ENCODE results near the gene ART3. TPM values are rescaled to one million over a fixed set of nuclear protein-coding genes. Genes with fewer than 3 reads are reported as not detected.

ART3 gene
- total RNA-seq, 1 experiment from 2014 or later: not detected

- no peaks in the 10 kb centered on the region for H3K9me3 Mint-ChIP-seq (ENCODE audit: unreplicated experiment)
- DNase-seq: peak; percentile 67 to 71
- no peaks in the 10 kb centered on the region for H3K27me3 Mint-ChIP-seq (ENCODE audit: insufficient read depth, unreplicated experiment)
- H3K36me3 ChIP-seq (ENCODE audit: control insufficient read depth, insufficient read depth, low read length): no peaks in the 10 kb centered on the region
- H3K4me3 Mint-ChIP-seq (ENCODE audit: unreplicated experiment): peak overlapping the region; percentile 69
- no TSS peak for BruUV-seq (replicated peaks)
- peaks cover 5% of the 10 kb centered on the region for H3K4me1 Mint-ChIP-seq (ENCODE audit: low read depth, unreplicated experiment)
- no peak overlapping the region for H3K27ac Mint-ChIP-seq (ENCODE audit: unreplicated experiment)
- no peaks in the 10 kb centered on the region for H3K4me1 ChIP-seq
- H3K4me3 ChIP-seq (ENCODE audit: low read depth, low read length): peak overlapping the region; percentile 8; the same call in 1 of the 2 replicates
- intact Hi-C loops (cut with micrococcal nuclease; ENCODE audit: unreplicated experiment): loop anchor here (1.0 to 5.0 kb wide), 2 partner anchors 92 to 190 kb away; no protein-coding TSS in a partner anchor
- no peaks in the 10 kb centered on the region for H3K27me3 ChIP-seq (replicated peaks; ENCODE audit: control insufficient read depth, insufficient read depth, low read length)
- no peaks in the 10 kb centered on the region for H3K9me3 ChIP-seq
- TF ChIP-seq CTCF (IDR thresholded peaks at IDR 0.05; ENCODE audit: insufficient read depth in 1 of 2, low read depth in 1 of 2, low read length in 1 of 2, severe bottlenecking in 1 of 2, unreplicated experiment in 1 of 2): peak; percentile 40 to 76
- H3K36me3 Mint-ChIP-seq (ENCODE audit: insufficient read depth, unreplicated experiment): no peaks in the 10 kb centered on the region
- ChIA-PET POLR2A (interaction anchor here (0.5 kb wide), 1 partner anchor 147 kb away, joined by 3 read pairs; no protein-coding TSS in a partner anchor), CTCF (interaction anchor here (0.6 to 2.4 kb wide), 13 partner anchors 10 to 239 kb away, joined by 3 to 23 read pairs (median 4); partner anchors contain the start of gene SDAD1)
These were observed 12.7 kb downstream of the ART3 start for GRCh38 chr4:76087007-76087769.

- POLR2A ChIA-PET: no interaction called here
- BruUV-seq (replicated peaks): no TSS peak
- intact Hi-C loops (cut with micrococcal nuclease; ENCODE audit: unreplicated experiment): loop anchor here (5.0 kb wide), 1 partner anchor 191 kb away; no protein-coding TSS in a partner anchor
These were observed 14.2 kb downstream of the ART3 start for GRCh38 chr4:76088719-76089118.

GRCh38 chr4:76090241-76090691, 15.8 kb downstream of the ART3 start:
- intact Hi-C loops (cut with micrococcal nuclease; ENCODE audit: unreplicated experiment): no loop called here
- TF ChIP-seq CTCF (IDR thresholded peaks at IDR 0.05; ENCODE audit: insufficient read depth in 1 of 2, low read depth in 1 of 2, low read length in 1 of 2, severe bottlenecking in 1 of 2, unreplicated experiment in 1 of 2): no peak
- no peaks in the 10 kb centered on the region for H3K36me3 Mint-ChIP-seq (ENCODE audit: insufficient read depth, unreplicated experiment)
- POLR2A ChIA-PET: no interaction called here
- H3K27me3 Mint-ChIP-seq (ENCODE audit: insufficient read depth, unreplicated experiment): peaks cover 2% of the 10 kb centered on the region
- Histone ChIP-seq H3K36me3 (ENCODE audit: control insufficient read depth, insufficient read depth, low read length) (no peaks in the 10 kb centered on the region), H3K4me1 (no peaks in the 10 kb centered on the region), H3K27me3 (replicated peaks; ENCODE audit: control insufficient read depth, insufficient read depth, low read length) (no peaks in the 10 kb centered on the region), H3K9me3 (no peaks in the 10 kb centered on the region), H3K4me3 (ENCODE audit: low read depth, low read length) (no peak overlapping the region)
- H3K4me1 Mint-ChIP-seq (ENCODE audit: low read depth, unreplicated experiment): peaks cover 5% of the 10 kb centered on the region
- CTCF ChIA-PET: no interaction called here
- H3K27ac Mint-ChIP-seq (ENCODE audit: unreplicated experiment): no peak overlapping the region
- H3K4me3 Mint-ChIP-seq (ENCODE audit: unreplicated experiment): no peak overlapping the region
- no TSS peak for BruUV-seq (replicated peaks)
- no peak for DNase-seq
- H3K9me3 Mint-ChIP-seq (ENCODE audit: unreplicated experiment): no peaks in the 10 kb centered on the region

More at GRCh38 chr4:76088719-76089118, 14.2 kb downstream of the ART3 start:
- no peak overlapping the region for H3K4me3 Mint-ChIP-seq (ENCODE audit: unreplicated experiment)
- Histone ChIP-seq H3K27me3 (replicated peaks; ENCODE audit: control insufficient read depth, insufficient read depth, low read length) (no peaks in the 10 kb centered on the region), H3K4me1 (no peaks in the 10 kb centered on the region), H3K36me3 (ENCODE audit: control insufficient read depth, insufficient read depth, low read length) (no peaks in the 10 kb centered on the region), H3K9me3 (no peaks in the 10 kb centered on the region), H3K4me3 (ENCODE audit: low read depth, low read length) (no peak overlapping the region)
- peaks cover 2% of the 10 kb centered on the region for H3K27me3 Mint-ChIP-seq (ENCODE audit: insufficient read depth, unreplicated experiment)
- H3K9me3 Mint-ChIP-seq (ENCODE audit: unreplicated experiment): no peaks in the 10 kb centered on the region
- H3K27ac Mint-ChIP-seq (ENCODE audit: unreplicated experiment): no peak overlapping the region
- no peaks in the 10 kb centered on the region for H3K36me3 Mint-ChIP-seq (ENCODE audit: insufficient read depth, unreplicated experiment)
- TF ChIP-seq CTCF (IDR thresholded peaks at IDR 0.05; ENCODE audit: insufficient read depth in 1 of 2, low read depth in 1 of 2, low read length in 1 of 2, severe bottlenecking in 1 of 2, unreplicated experiment in 1 of 2): no peak
- DNase-seq: no peak
- CTCF ChIA-PET: no interaction called here
- peaks cover 5% of the 10 kb centered on the region for H3K4me1 Mint-ChIP-seq (ENCODE audit: low read depth, unreplicated experiment)

All from Caco-2 (cell line).